Measurements from ENCODE around the gene TREX2. TPM values are rescaled to one million over a fixed set of nuclear protein-coding genes. Genes with fewer than 3 reads are reported as not detected.

Gene TREX2
- total RNA-seq, 2 experiments from 2014 or later = 3.7 to 6.7 TPM

DNA sequence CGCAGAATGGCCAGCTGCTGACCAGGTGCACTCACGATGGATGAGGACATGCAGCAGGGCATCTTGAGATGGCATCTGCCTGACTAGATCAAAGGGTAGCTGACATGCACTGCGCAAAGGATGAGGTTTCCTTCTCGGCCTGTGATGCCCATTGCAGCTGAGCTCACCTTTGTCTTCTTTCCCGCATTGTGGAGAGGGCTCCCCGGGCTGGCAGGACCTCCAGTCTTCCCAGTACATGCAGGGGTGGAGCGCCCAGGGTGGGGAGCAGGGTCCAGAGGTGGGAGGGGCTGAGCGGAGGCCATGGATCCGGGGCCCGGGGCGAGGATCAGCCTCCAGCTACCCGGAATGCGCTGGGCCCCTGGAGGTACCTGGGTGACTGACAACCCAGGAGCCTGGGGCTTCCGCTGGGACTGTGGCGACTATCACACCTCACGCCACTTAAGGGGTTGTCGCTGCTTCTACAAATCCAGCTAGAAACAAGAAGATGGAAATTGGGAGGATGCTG lies 12.0 kb downstream of the TREX2 start:
- POLR2A ChIA-PET = no interaction called here
- Histone ChIP-seq H3K4me3 (ENCODE audit: low read depth, low read length, poor library complexity, severe bottlenecking) (no peak overlapping the region), H3K27ac (ENCODE audit: low read depth, low read length, poor library complexity, severe bottlenecking) (no peak overlapping the region), H3K9me3 (ENCODE audit: low read length) (no peaks in the 10 kb centered on the region), H3K4me1 (ENCODE audit: insufficient read depth, low read length, poor library complexity, severe bottlenecking) (no peaks in the 10 kb centered on the region), H2AFZ (ENCODE audit: low read length) (no peak overlapping the region), H3K79me2 (ENCODE audit: insufficient read depth, low read depth, low read length) (no peaks in the 10 kb centered on the region), H4K20me1 (ENCODE audit: insufficient read depth, low read length) (no peaks in the 10 kb centered on the region), H3K36me3 (ENCODE audit: insufficient read depth, low read length) (no peaks in the 10 kb centered on the region), H3K9me2 (ENCODE audit: insufficient read depth, low read length) (no peaks in the 10 kb centered on the region), H3K4me2 (ENCODE audit: low read length) (no peak overlapping the region)
- no TSS peak for BruUV-seq (replicated peaks)
- CTCF ChIA-PET (ENCODE audit: unreplicated experiment) = no interaction called here
- TF ChIP-seq EZH2phosphoT487 (IDR thresholded peaks at IDR 0.05; ENCODE audit: borderline replicate concordance, low read depth, low read length) (no peak), CTCF (conservative IDR thresholded peaks at IDR 0.05; ENCODE audit: low read length) (no peak)
- intact Hi-C loops (cut with micrococcal nuclease; ENCODE audit: unreplicated experiment) = no loop called here
- DNase-seq (ENCODE audit: low spot score) = no peak

- H3K36me3 ChIP-seq (ENCODE audit: insufficient read depth, low read length) = no peaks in the 10 kb centered on the region
- ChIA-PET CTCF (ENCODE audit: unreplicated experiment) (no interaction called here), POLR2A (no interaction called here)
- no peak for DNase-seq (ENCODE audit: low spot score)
- H3K79me2 ChIP-seq (ENCODE audit: insufficient read depth, low read depth, low read length) = no peaks in the 10 kb centered on the region
- H3K4me3 ChIP-seq (ENCODE audit: low read depth, low read length, poor library complexity, severe bottlenecking) = no peak overlapping the region
- no TSS peak for BruUV-seq (replicated peaks)
- H3K4me2 ChIP-seq (ENCODE audit: low read length) = no peak overlapping the region
- no peak for TF ChIP-seq CTCF (conservative IDR thresholded peaks at IDR 0.05; ENCODE audit: low read length)
- no peak for TF ChIP-seq EZH2phosphoT487 (IDR thresholded peaks at IDR 0.05; ENCODE audit: borderline replicate concordance, low read depth, low read length)
- H2AFZ ChIP-seq (ENCODE audit: low read length) = no peak overlapping the region
- H3K9me2 ChIP-seq (ENCODE audit: insufficient read depth, low read length) = no peaks in the 10 kb centered on the region
- intact Hi-C loops (cut with micrococcal nuclease; ENCODE audit: unreplicated experiment) = no loop called here
- H3K9me3 ChIP-seq (ENCODE audit: low read length) = no peaks in the 10 kb centered on the region
- no peak overlapping the region for H3K27ac ChIP-seq (ENCODE audit: low read depth, low read length, poor library complexity, severe bottlenecking)
- no peaks in the 10 kb centered on the region for H4K20me1 ChIP-seq (ENCODE audit: insufficient read depth, low read length)
- H3K4me1 ChIP-seq (ENCODE audit: insufficient read depth, low read length, poor library complexity, severe bottlenecking) = no peaks in the 10 kb centered on the region
Observed at GRCh38 chrX:153433161-153433680, 12.6 kb downstream of the TREX2 start.

DNA sequence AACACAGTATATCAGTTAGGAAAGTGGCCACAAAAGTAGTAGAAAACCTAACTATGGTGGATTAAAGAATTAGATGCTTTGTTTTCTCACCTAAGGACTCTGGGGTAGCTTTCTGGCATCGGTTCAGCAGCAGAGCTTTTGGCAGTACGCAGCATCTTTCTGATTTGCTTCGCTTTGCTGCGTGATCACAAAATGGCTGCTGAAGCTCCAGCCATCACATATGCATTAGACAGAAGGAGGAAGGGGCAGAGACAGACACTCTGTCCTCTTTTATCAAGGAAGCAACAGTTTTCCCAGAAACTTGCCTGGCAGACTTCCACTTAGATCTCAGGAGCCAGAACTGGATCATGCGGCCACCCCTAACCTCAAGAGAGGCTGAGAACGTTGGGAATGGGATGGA lies 15.1 kb downstream of the TREX2 start:
- H2AFZ ChIP-seq (ENCODE audit: low read length) = no peak overlapping the region
- no peaks in the 10 kb centered on the region for H3K9me2 ChIP-seq (ENCODE audit: insufficient read depth, low read length)
- POLR2A ChIA-PET = no interaction called here
- TF ChIP-seq CTCF (conservative IDR thresholded peaks at IDR 0.05; ENCODE audit: low read length) (no peak), EZH2phosphoT487 (IDR thresholded peaks at IDR 0.05; ENCODE audit: borderline replicate concordance, low read depth, low read length) (no peak)
- no peak for DNase-seq (ENCODE audit: low spot score)
- no peak overlapping the region for H3K4me3 ChIP-seq (ENCODE audit: low read depth, low read length, poor library complexity, severe bottlenecking)
- no peak overlapping the region for H3K4me2 ChIP-seq (ENCODE audit: low read length)
- H3K79me2 ChIP-seq (ENCODE audit: insufficient read depth, low read depth, low read length) = no peaks in the 10 kb centered on the region
- BruUV-seq (replicated peaks) = no TSS peak
- no peak overlapping the region for H3K27ac ChIP-seq (ENCODE audit: low read depth, low read length, poor library complexity, severe bottlenecking)
- H3K4me1 ChIP-seq (ENCODE audit: insufficient read depth, low read length, poor library complexity, severe bottlenecking) = no peaks in the 10 kb centered on the region
- CTCF ChIA-PET (ENCODE audit: unreplicated experiment) = no interaction called here
- no peaks in the 10 kb centered on the region for H4K20me1 ChIP-seq (ENCODE audit: insufficient read depth, low read length)
- intact Hi-C loops (cut with micrococcal nuclease; ENCODE audit: unreplicated experiment) = no loop called here
- H3K36me3 ChIP-seq (ENCODE audit: insufficient read depth, low read length) = no peaks in the 10 kb centered on the region
- H3K9me3 ChIP-seq (ENCODE audit: low read length) = no peaks in the 10 kb centered on the region

All from OCI-LY7 (cell line).